NK-92 (cell line): ENCODE measurements around the gene ABCF1.
"Not testable (repeated sequence)": the region's sequence is repeated elsewhere in the genome, so short reads cannot be mapped to it uniquely, and the experiment has no call there.

Experiments
- DNase-seq: peaks from one replicate; lab custom pipeline; 2025; ENCODE audit not compliant: unreplicated experiment; lab: John Stamatoyannopoulos, UW

The ABCF1 gene

DNA sequence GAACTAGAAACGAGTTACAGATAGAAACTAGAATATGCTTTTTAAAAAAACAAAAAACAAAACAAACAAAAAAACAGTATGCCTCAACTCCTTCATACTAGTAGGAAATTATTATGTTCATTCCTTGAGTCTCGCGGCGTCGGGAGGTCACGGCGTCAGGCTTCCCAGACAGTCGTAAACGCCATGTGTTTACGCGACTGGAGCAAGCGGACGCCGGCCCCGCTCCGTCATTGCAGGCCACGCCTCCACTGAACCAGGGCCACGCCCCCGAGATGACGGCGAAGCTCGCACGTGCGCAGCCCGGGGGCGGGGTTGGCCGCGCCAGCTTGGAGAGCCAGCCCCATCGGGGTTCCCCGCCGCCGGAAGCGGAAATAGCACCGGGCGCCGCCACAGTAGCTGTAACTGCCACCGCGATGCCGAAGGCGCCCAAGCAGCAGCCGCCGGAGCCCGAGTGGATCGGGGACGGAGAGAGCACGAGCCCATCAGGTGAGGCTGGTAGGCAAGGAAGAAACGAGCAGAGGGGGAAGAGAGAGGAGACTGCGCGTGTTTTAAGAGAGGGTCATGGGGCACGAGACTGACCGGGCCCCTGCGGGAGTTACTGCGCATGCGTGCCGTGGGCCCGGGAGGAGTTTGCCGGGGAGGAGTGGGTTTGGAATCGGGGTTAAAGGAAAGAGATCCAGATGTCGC lies at the start of gene ABCF1:
Gene ABCF1, plus strand, starts transcription at position 368 of the 687 bp plus-strand sequence. Its CDS starts 46 bp downstream, at position 414.
- DNase-seq: peak; percentile 86

GRCh38 chr6:30521952-30522351 lies 49.3 kb upstream of the ABCF1 start:
- DNase-seq: not testable (repeated sequence)

- not testable (repeated sequence) for DNase-seq
Observed at GRCh38 chr6:30526444-30526843, 44.8 kb upstream of the ABCF1 start.

GRCh38 chr6:30529349-30529875 lies 41.8 kb upstream of the ABCF1 start:
- DNase-seq: not testable (repeated sequence)

GRCh38 chr6:30530014-30530413 lies 41.2 kb upstream of the ABCF1 start:
- DNase-seq: no peak

DNA sequence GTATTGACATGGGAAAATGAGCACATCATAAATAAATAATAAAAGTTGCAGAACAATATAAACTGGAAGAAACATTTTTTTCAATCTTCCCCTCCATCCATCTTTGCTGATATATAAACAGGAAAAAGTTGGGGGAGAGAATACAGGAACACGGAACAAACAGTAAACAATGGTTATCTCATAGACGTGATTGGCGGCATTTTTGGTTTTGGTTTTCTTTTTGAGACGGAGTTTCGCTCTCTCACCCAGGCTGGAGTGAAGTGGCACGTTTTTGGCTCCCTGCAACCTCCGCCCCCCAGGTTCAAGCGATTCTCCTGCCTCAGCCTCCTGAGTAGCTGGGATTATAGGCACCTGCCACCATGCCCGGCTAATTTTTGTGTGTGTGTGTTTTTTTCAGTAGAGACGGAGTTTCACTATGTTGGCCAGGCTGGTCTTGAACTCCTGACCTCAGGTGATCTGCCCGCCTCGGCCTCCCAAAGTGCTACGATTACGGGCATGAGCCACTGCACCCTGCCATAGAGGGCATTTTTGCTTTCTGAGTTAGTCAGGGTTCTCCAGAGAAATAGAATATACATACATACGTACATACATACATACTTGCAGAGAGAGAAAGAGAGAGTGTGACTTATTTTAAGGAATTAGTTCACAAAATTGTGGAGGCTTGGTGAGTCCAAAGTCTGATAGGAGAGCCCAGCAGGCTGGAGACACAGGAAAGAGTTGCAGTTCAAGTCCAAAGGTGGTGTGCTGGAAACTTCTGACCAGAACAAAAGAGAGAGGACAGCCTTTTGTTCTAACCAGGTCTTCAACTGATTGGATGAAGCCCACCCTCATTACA lies 37.6 kb upstream of the ABCF1 start:
- DNase-seq: no peak

DNA sequence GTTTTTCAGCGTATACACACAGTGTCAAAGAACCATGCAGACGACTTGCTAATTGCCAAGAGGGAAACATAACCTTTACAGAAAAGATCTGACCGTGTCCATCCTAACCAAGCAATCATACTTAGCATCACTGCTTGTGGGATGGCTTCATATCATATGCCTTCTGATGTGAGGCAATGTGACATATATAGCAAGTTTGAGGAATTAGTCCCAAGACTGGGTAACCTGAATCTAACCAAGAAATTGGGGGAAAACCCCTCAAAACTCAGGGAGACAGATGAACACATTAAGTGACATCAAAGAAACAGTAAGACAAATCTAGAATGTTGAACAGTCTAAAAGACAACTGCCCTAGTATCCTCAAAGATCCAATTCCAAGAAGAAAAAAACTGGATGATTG lies 33.3 kb upstream of the ABCF1 start:
- no peak for DNase-seq

- DNase-seq: peak; percentile 56
Observed at GRCh38 chr6:30541515-30542403, 29.5 kb upstream of the ABCF1 start.

GRCh38 chr6:30542404-30542725 lies 28.9 kb upstream of the ABCF1 start:
- DNase-seq: no peak

DNA sequence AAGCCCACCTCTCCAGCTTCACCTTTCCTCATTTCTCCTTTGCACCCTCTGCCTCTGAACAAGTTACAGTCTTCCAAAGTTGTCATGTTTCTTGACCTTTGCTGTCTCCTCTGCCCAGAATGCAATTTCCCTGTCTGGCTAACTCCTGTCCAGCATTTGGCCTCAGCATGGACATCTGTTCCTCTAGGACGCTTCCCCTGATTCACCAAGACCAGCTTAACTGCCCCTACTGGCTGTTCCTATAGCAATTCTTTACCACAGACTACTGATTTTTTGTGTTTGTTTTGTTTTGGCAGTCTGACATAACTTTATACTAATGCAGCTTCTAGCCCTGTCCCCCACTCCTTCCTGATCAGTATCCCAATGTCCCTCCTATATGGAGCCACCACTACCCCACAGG lies 28.3 kb upstream of the ABCF1 start:
- DNase-seq: no peak

DNA sequence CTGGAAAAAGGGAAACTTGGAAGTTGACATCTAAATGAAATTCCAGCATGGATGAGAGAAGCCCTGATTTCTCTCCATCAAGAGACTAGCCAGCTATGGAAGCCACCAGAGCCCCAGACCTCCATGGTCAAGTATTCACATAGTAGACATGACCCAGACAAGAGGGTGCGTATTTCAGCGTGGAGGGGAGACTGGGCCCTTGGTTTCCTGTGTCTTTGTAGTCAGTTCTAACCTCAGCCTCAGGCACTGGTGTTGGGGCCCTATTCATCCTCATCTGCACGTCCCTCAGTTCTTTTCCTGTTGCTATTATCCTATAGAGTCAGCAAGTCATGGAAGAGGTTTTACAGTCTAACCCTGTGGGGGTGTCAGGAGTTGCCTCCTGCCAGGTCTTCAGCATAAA lies 27.4 kb upstream of the ABCF1 start:
- no peak for DNase-seq

DNA sequence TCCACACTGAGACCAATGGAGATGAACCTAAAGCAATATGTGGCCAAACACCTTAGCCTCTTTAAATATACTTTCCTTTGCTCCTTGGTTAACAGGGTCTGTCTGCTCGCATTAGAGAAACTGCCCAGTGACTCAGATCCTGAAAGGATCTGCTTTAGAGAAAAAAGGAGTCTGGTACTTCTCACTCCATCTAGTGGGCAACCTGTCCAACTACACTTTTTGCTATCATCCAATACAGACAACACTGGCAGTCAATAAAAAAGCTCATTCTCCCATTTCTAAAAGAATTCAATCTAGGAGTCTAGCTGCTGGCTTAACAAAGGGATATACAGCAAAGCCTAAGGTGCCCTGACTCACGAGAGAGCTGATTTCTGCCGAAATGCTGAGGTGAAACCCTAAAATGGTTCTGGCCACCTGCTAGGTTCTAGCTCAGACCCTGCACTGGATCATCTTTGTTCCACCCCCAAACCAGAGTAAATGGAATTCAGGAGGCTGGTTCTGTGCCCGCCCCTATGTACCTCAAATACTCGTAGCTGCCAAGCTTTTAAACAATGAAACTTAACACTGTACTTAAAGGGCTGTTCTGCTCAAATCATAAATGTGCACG lies 26.5 kb upstream of the ABCF1 start:
- DNase-seq: no peak

DNA sequence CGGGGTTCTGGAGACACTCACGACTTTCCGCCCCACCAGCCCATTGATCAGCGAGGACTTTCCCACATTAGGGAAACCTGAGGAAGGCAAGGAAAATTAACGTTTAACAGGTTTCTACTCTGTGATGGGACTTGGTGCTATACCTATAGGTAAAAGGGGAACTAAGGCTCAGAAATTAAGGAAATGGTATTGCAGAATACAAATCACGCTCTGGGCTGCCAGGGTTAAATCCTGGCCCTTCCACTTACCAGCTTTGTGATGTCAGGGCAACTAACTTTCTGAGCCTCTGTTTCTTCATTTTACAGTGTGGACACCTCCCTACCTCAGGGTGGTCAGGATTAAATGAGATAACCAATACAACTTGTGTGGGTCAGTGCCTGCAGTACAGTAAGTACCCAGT lies 23.8 kb upstream of the ABCF1 start:
- DNase-seq: no peak

DNA sequence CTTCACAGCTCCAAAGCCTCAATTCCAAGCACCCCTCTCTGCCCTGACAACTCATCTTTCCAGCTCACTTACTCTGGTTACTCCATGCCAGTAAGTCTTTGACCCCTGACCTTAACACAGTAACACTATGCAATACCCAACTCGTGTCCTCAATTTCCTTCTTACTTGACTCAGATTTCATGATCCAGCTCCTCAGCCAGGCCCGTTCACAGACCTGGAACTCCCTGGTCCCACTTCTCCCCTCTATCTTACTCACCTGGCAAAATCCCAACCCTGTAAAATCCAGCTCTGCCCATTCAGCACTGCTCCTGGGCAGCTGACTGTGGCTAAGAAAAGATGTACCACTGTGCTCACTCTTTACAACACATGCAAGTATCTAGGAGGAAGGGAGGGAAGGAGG lies 22.9 kb upstream of the ABCF1 start:
- no peak for DNase-seq

DNA sequence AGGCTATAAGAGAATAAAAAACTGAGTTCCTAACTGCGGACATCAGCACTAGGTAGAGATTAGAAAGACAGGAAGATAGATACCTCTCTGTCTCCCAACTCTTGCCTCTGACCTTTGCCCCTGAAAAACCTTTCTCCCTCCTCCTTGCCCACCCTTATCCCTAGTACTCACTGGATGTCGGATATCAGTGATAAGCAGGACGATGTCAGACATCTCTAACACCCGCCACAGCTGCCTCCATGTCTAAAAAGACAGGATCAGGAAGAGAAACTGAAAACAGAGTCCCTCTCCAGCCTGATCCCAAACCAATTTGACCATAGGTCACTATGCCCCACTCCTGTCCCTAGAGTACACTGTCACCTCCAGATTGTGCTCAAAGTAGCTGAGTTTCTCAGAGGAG lies 16.8 kb upstream of the ABCF1 start:
- no peak for DNase-seq

DNA sequence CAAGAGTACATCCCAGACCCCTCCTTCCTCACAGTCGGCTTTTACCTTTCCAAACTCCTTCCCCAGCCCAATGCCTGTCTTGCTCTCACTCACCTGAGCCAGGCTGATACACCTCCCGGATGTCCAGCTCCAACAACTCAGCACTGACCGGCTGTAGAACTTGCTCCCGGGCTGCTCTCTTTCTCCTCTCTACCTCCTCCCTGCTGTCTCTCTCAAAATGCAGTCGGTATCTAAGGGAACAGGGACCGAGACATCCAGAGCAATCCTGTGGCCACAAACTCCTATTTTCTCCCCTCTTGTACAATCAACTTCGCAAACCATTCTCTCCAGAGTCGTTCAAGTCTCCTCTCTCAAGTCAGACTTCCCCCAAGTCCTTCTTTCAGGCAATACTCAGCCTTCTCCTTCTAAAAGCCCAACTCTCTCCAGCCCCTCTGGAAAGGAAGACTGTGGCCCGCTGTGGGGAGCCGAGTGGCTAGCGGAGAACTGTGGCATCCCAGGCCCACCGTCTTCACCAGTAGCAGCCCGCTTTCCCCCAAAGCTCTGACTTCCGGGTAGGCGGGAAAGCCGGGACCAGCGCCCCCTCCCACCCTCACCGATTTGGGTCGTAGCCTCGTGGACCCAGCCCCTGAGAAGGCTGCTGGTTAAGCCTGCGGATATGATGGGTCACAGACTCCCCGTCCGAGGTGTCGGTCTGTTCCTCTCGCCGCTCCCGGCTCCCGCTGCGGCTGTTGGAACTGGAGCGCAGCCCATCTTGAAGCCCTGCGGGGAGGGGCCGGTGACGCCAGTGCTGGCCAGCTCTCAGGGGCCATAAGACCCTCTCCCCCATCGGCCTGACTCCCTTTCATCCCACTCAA lies 16.1 kb upstream of the ABCF1 start:
- DNase-seq: no peak

DNA sequence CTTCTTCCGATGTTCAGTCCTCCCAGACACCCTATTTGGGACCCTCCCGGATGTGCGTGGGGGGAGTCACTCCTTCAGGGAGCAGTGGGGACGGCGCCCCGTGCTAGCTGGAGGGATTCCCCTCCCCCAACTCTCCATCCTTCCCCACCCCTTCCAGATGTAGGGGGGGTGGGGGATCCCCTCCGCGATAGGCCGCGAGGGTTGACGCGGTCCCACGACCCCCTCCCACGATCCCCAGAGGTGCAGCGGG lies 15.5 kb upstream of the ABCF1 start:
- no peak for DNase-seq

- DNase-seq: peak; percentile 83
Observed at GRCh38 chr6:30556066-30556905, 15.0 kb upstream of the ABCF1 start, which contains the start of gene GNL1. Gene GNL1, minus strand, starts transcription at chr6:30556489. Its CDS starts 286 bp downstream, at chr6:30556203.
